Loucy (cell line): Measurements from ENCODE around the gene RNU2-63P.
"Not testable (repeated sequence)": the region's sequence is repeated elsewhere in the genome, so short reads cannot be mapped to it uniquely, and the experiment has no call there.

Source experiments
- CTCF ChIP-seq: fragments of 200-600 bp; sonication (generic); conservative IDR thresholded peaks from 2 replicates; pipeline ENCODE4 v1.5.1; 2014; ENCODE audit warnings: mild to moderate bottlenecking, antibody characterized with exemption, low read length
- EZH2phosphoT487 ChIP-seq: fragments of 200-600 bp; IDR thresholded peaks from 2 replicates; pipeline ENCODE4 v1.6.1; 2018; ENCODE audit warnings: antibody characterized with exemption, mild to moderate bottlenecking, moderate library complexity, borderline replicate concordance

GRCh38 chr2:87985902-87986301, 30.4 kb downstream of the RNU2-63P start:
- TF ChIP-seq CTCF, EZH2phosphoT487: not testable (repeated sequence)
